NCI-H82 treated with DMSO at 0.1 percent for 48 hours (cell line): ENCODE measurements around the gene NOS1.
"Not testable (repeated sequence)": the region's sequence is repeated elsewhere in the genome, so short reads cannot be mapped to it uniquely, and the experiment has no call there.

ENCODE experiments used
- DNase-seq: peaks from one replicate; lab custom pipeline; 2025; ENCODE audit not compliant: unreplicated experiment; lab: John Stamatoyannopoulos, UW

NOS1 gene

DNA sequence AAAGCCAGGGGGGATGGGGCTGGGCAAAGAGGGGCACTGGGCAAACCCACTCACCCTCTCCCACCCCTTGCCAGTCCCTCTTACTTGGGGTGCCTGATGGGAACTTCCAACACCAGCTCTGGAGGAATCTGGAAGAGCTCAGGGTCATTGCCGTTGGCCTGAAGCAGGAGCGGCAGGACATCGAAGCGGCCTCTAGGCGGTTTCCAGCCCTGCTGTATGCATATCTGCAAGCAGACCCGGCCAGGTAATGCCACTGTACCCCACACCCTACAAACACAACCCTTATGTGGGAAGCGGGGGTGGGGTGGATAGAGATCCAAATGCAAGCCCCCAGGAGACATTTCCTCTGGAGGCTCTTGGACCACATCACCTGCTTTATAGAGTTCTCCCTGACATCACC lies 83.6 kb downstream of the NOS1 start:
- DNase-seq: no peak

DNA sequence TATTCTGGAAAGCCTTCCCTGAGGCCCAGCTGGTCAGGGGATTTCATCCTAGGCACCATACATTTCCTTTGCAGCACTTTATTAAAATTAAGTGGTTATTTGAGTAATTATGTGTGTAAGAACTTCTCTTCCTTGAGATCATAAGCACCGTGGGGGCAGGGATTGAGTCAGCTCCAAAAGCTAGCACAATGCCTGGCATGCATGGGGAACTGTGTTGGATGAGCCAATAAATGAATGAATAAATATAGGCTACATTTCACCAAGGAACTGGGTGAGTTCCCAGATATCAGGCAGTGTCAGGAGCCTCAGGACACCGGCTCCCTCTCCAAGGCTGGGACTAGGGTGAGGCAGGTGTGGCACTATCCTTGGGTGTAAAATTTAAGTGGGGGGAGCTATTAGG lies 88.3 kb downstream of the NOS1 start:
- DNase-seq: no peak

GRCh38 chr12:117272690-117273089 lies 88.7 kb downstream of the NOS1 start:
- DNase-seq: no peak

DNA sequence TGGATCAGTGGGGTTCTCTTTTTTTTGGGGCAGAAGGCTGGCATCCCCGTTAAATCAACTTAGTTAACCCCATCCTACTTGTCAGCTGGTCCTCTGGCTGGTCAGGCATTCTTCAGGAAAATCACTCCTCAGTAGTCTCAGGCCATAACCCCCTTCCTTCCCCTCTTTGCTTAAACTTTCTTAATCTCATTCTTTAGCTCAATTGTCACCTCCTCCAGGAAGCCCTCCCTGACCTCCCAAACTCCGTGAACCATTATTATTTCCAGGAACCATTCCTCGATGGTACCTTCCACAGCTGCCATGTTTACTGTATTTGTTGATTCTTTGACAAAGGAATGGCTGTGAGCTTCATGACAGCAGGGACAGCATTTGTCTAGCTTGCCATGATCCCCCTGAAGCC lies 98.7 kb downstream of the NOS1 start:
- DNase-seq: no peak

DNA sequence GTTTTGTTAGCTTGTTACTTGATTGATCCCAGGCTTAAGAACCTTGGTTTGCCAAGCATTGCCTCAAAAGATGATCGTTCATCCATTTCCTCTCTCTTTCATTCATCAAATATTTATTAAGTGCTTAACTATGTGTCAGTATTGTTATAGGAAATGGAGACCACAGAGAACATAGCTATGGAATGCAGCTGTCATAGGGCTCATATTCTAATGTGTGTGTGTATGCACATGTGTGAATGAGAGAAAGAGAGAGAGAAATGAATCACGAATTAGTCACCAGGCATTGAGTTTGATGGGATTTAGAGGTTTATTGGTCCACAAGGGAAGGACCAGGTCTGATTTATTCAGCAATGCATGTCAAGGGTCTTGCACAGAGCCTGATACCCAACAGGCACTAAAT lies 100.2 kb downstream of the NOS1 start:
- no peak for DNase-seq

- DNase-seq: no peak
These were observed 106.0 kb downstream of the NOS1 start for GRCh38 chr12:117255386-117255785.

GRCh38 chr12:117243488-117243887 lies 117.9 kb downstream of the NOS1 start:
- DNase-seq: no peak

GRCh38 chr12:117241697-117242096 lies 119.7 kb downstream of the NOS1 start:
- DNase-seq: no peak

DNA sequence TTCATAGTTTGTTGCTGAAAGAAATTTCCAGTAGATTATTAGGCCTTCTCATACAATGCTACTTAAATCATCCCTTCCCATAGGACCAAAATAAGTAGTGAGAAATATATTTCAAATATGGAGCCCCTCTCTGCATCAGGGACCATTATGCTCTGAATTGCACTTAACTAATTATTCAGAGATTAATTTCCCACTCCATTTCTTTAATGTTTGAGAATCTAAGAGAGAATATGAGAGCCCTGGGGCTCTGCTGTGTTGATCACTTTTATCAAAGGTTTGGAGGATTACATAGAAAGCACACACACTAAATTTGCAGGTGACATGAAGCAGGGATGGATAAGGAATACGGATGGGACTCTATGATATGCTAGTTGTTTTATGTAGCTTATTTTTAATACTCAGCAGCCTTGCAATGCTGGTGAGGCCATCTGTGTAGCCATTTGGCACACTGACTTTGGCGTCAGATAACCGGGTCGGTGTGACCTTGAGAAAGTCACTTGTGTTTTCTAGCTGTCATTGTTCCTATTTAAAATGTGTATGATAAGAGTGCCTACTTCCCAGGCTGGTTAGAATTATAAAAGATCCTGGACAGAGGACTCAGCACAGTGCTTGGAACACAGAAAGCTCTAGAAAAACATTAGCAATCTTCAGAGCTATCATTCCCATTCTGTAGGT lies 121.2 kb downstream of the NOS1 start:
- no peak for DNase-seq

- peak; percentile 34 for DNase-seq
These were observed 124.9 kb downstream of the NOS1 start for GRCh38 chr12:117236456-117237001.

- no peak for DNase-seq
These were observed 126.2 kb downstream of the NOS1 start for GRCh38 chr12:117235261-117235660.

- DNase-seq: no peak
These were observed 127.0 kb downstream of the NOS1 start for GRCh38 chr12:117234441-117234840.

GRCh38 chr12:117231750-117232149 lies 129.7 kb downstream of the NOS1 start:
- DNase-seq: no peak

- DNase-seq: no peak
These were observed 133.2 kb downstream of the NOS1 start for GRCh38 chr12:117228239-117228638.

- no peak for DNase-seq
These were observed 134.3 kb downstream of the NOS1 start for GRCh38 chr12:117227000-117227653.

DNA sequence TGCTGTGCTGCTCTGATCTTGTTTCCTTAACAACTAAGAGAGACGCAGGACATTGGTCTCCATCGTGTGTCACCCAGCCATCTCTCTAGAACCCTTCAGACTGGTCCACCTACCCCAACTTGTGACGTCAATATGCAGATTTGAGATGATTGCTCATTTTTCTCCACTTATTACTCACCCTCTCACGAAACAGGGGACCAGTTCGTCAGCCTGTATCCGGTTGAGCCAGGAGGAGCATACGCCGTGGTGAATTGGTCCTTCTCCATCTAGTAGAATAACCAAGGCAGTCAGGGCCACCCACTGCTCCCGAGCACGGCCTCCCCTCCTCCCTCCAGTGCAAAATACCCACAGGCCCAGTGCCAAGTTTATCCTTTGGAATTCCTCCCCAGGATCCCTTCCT lies 134.9 kb downstream of the NOS1 start:
- no peak for DNase-seq

DNA sequence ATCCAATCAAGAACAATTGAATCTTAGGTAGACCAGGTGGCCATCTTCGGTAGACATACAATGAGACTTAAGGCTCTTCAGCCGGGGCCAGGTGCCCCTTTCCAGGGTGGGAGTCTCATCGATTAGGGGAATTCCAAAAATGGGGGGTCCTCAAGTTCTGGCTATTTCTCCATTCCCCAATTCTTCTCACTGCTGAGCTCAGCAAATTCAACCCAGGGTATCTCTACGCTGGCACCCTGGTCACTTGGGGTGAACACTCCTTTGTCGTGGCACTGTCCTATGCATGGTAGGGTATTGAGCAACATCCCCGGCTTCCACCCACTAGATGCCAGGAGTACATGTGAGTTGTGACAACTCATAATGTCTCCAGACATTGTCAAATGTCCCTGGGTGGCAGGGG lies 136.2 kb downstream of the NOS1 start:
- DNase-seq: no peak

DNA sequence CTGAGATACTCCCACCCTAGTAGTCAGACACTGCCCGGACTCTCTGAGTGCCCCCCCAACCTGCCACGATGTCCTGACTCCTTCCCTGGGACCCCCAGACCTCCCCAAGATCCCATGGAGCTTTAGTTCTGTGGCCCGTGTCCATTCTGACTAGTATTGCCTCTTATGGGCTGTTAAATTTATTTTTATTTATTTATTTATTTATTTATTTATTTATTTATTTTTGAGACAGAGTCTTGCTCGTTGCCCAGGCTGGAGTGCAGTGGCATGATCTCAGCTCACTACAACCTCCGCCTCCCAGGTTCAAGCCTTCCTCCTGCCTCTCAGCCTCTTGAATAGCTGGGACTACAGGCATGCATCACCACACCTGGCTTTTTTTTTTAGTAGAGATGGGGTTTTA lies 140.5 kb downstream of the NOS1 start:
- not testable (repeated sequence) for DNase-seq

- DNase-seq: no peak
These were observed 143.3 kb downstream of the NOS1 start for GRCh38 chr12:117218149-117218548.

- DNase-seq: no peak
These were observed 144.7 kb downstream of the NOS1 start for GRCh38 chr12:117216686-117217085.

GRCh38 chr12:117214797-117215196 lies 146.6 kb downstream of the NOS1 start:
- no peak for DNase-seq

DNA sequence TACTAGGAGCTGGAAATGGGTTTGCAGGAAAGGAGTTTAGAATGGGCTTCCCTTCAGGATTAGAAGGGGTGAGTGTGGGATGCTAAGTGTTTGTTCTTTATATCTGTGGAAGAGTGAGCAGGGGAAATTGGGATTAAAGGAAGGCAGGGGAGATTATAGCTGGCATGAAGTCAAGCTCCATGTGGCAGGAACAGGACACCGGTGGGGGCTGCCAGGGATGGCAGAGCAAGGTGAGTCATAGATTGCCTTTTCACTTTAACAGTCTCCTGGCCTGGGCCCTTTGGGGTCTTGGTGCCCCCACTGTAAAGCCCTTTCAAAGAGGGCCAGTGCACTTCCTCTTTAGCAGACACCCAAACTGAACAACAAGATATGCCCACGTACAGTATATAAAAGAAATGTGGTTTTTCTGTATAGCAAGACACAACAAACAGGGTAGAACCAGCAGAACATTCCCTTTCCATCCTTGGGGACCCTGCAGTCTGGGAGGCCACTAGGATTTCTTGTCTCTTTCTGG lies 148.1 kb downstream of the NOS1 start:
- DNase-seq: no peak
